ENCODE data around the gene SMIM24.
"Not testable (repeated sequence)": the region's sequence is repeated elsewhere in the genome, so short reads cannot be mapped to it uniquely, and the experiment has no call there.

The SMIM24 gene

GRCh38 chr19:3480383-3481091 lies at the start of gene SMIM24:
Gene SMIM24, minus strand, starts transcription at chr19:3480525. Its CDS starts 62 bp downstream, at chr19:3480463.
- no peak for TF ChIP-seq CTCF (IDR thresholded peaks at IDR 0.05; ENCODE audit: low read depth, low read length)
- H3K4me3 ChIP-seq (ENCODE audit: low read depth, low read length), result no peak within 1 kb of the TSS

GRCh38 chr19:3529299-3529698 lies 49.0 kb upstream of the SMIM24 start:
- not testable (repeated sequence) for H3K4me3 ChIP-seq (ENCODE audit: low read depth, low read length)

- H3K4me3 ChIP-seq (ENCODE audit: low read depth, low read length), result no peak overlapping the region
- TF ChIP-seq CTCF (IDR thresholded peaks at IDR 0.05; ENCODE audit: low read depth, low read length), result no peak
Observed at GRCh38 chr19:3528539-3529211, 48.4 kb upstream of the SMIM24 start.

- H3K4me3 ChIP-seq (ENCODE audit: low read depth, low read length), result no peak overlapping the region
- no peak for TF ChIP-seq CTCF (IDR thresholded peaks at IDR 0.05; ENCODE audit: low read depth, low read length)
Observed at GRCh38 chr19:3528080-3528479, 47.8 kb upstream of the SMIM24 start.

GRCh38 chr19:3527238-3527910 lies 47.0 kb upstream of the SMIM24 start:
- no peak for TF ChIP-seq CTCF (IDR thresholded peaks at IDR 0.05; ENCODE audit: low read depth, low read length)
- no peak overlapping the region for H3K4me3 ChIP-seq (ENCODE audit: low read depth, low read length)

GRCh38 chr19:3526507-3527237 lies 46.3 kb upstream of the SMIM24 start:
- no peak for TF ChIP-seq CTCF (IDR thresholded peaks at IDR 0.05; ENCODE audit: low read depth, low read length)
- H3K4me3 ChIP-seq (ENCODE audit: low read depth, low read length), result no peak overlapping the region

GRCh38 chr19:3524904-3525451 lies 44.7 kb upstream of the SMIM24 start:
- TF ChIP-seq CTCF (IDR thresholded peaks at IDR 0.05; ENCODE audit: low read depth, low read length), result no peak
- no peak overlapping the region for H3K4me3 ChIP-seq (ENCODE audit: low read depth, low read length)

Measured in WI38 (cell line).